Stimulated activated CD4-positive, alpha-beta T cell treated with anti-CD3 and anti-CD28 coated beads, Interleukin-15, amount 100 ng/mL, for 48 hours (primary cell): ENCODE results near the gene SPATA9.

Experiments used
- DNase-seq, 2 donors: peaks; one replicate each; pipeline ENCODE4 v3.0.0-alpha.2; 2020; ENCODE audit warnings: low read depth in 2 of 2

The SPATA9 gene, protein sequence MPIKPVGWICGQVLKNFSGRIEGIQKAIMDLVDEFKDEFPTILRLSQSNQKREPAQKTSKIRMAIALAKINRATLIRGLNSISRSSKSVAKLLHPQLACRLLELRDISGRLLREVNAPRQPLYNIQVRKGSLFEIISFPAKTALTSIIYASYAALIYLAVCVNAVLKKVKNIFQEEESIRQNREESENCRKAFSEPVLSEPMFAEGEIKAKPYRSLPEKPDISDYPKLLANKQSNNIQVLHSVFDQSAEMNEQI

DNA sequence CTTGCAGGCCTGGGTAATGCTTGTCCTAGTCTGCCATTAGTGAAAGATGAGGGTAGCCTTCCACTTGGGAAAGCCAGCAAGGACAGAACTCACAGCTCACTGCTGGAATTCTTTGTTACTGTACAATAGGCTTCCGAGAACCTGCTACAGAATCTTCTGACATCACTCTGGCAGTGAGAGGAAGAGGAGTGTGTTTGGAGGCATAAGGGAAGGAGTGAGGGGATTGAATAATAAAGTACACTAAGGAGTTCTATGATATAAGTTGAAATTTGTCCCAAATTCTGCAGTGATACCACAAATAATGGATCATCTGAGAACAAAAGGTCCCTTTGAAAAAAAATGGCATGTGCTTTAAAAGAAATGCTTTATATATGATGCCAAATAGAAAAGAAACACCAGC lies at the start of gene SPATA9:
TSS of gene SPATA9 (minus strand) at position 101 of the 400 bp plus-strand sequence. CDS start 137 bp downstream, outside the sequence.
- DNase-seq = no peak

GRCh38 chr5:95731571-95732554 lies 49.1 kb upstream of the SPATA9 start:
- no peak for DNase-seq

DNA sequence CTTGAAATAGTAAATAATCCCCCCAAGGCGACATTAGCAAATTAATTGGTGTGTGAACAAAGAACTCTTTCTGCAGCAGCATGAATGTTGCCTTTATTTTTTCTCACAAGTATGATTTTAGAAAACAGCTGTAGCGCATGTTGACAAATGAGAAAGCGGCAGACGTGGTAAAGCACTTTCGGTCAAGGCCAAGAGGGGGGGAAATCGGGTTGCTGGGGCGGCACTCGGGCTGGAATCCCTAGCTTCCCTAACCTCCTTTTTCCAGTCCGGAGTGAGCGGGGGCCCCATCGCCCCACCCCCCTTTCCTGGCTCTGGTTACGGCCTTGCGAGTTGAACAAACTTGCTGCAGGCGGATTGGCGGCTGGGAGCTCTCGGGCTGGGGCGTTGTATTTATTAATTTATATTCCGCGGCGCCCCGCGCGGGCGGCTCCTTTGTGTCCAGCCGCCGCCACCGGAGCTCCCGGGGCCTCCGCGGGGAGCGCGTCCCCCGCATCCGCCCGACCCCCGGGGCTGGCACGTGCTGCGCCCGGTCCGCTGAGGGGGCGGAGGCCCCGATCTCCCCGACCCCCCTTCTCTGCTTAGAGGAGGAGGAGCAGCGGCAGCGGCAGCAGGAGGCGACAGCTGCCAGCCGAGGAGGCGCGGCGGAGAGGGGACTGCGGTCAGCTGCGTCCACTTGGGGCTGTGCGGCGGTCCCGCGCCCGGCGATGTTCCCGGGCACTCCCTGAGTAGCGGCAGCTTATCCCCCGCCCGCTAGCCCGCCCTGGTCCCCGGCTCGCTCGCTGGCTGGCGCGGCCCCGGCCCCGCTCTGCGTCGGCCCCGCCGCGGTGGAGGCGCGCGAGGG lies 48.2 kb upstream of the SPATA9 start, which contains the start of gene RHOBTB3:
TSS of gene RHOBTB3 (plus strand) at position 607 of the 841 bp plus-strand sequence. CDS start 347 bp downstream, outside the sequence.
- DNase-seq = no peak

DNA sequence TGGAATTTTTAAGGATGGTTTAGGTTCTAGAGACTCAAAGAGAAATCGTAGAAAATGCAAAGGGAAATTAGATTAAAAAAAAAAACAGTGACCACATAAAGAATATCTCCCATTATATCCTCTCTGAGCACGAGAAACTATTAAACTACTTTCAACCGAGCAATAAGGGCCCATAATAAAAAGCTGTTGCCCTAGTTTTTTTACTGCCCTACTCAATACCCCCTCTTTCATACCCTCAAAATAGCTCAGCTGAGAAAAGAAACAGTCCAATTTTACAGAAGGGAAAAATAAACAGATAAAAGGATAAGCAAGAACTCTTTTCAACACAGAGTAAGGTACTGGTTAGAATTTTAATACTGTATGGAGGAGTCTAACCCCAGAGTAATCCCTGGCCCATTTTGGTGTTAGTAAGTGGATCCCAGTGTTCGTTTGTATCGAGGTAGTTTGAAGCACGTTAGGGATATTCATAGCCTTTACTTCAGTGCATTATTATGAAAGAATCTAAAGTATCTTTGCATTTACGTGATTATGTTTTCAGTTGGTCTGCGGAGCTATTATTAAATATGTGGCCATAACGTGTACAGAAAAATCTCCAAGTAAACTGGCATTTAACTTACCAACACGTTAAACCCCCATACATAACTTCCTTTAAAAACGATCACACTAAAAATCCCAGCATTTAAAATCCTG lies 47.4 kb upstream of the SPATA9 start:
- DNase-seq = no peak

- DNase-seq = no peak
Observed at GRCh38 chr5:95729115-95730010, 46.6 kb upstream of the SPATA9 start.

- no peak for DNase-seq
Observed at GRCh38 chr5:95728494-95729114, 45.8 kb upstream of the SPATA9 start.

GRCh38 chr5:95727764-95728191 lies 45.0 kb upstream of the SPATA9 start:
- DNase-seq = no peak

- no peak for DNase-seq
Observed at GRCh38 chr5:95726811-95727763, 44.3 kb upstream of the SPATA9 start.

- DNase-seq = no peak
Observed at GRCh38 chr5:95725937-95726810, 43.4 kb upstream of the SPATA9 start.

DNA sequence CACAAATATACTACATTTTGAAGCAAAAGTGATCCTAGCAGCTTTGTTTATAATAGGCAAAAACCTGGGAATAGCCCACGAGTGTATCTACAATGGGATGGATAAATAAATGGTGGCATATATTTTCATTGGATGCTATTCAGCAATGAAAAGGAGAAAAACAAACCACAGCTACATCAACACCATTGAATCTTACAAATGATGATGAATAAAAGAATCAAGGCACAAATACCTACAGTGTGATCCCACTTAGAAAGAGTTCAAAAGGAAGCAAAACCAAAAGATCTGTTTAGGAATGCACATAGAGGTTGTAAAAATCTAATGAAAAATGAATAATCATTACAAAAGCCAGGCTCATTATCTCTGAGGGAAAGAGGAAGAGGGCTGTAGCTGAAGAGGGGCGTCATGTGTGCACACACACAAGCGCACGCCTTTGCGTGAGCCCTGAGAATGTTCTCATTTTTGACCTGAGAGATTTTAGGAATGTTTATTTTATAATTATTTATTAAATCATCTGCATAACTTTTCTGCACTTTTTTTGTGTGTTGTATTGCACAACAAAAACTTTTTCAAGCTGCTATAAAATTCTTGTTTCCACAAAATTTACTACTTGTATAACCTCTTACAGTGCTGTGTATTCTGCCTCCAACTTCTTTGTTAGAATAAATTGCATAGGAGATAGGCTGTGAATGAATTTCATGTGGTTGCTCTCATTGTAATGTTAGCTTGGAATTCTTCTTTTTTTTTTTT lies 42.5 kb upstream of the SPATA9 start:
- no peak for DNase-seq

DNA sequence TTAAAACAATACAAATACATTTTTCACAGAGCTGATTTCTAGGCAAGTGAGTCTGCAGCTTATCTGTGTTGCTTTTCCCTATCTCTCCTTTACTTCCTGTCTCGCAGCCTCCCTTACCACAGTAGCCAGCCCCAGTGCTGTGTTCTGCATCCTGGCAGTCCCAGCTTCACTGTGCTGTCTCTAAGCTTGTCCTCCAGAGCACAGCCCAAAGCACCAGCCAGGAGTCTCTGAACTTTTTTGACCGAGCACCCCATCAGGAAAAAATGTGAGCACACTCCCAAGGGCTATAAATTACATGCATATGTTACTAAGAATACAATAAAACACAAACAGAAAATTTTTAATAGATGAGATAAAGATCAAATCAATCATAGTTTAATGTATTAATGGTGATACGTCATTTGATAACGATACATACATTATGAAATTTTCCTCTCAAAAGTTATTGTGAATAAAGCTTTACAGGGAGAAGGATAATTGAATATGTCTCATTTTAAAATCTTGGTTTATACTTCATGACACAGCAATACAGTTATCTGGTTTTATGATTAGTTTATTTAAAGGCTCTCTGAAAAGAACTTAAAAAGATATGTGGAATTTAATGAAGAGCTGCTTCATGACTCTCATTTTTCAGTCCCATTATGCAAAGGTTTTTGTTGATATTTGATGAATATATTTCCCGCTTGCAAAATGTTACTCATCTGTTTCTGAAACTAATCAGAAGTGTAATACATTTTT lies 41.0 kb upstream of the SPATA9 start:
- no peak for DNase-seq

DNA sequence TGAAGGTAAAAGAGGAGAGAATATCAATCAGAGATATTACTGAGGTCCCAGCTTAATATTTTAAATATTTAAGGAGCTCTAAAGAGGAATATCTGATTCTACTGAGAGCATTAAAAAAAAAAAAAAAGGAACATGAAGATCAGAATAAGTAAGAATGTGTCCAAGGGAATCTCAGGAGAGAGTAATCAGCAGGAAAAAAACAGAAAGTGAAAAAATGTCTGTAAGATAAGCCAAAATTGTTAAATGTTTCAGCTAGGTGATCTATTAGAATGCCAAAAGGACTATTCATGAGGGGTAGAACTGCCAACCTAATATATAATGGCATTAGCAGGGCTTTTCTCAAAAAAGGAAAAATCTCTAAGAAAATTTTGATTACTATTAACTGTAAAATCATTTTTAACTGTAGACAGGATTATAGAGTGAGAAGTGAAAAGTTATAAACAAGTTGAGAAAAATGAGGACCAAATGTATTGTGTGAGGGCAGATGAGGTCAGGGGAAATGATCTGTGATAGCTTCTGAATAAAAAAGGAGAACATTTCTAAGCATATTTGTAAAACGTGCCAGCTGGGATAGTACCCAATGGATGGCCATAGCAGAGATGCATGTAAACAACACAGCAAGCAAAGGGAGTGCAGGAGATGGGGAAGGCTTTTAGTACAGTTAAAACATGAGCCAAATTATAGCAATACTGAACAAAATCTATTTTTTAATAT lies 38.9 kb upstream of the SPATA9 start:
- DNase-seq = no peak

GRCh38 chr5:95720094-95720786 lies 37.4 kb upstream of the SPATA9 start:
- no peak for DNase-seq

- DNase-seq = no peak
Observed at GRCh38 chr5:95718738-95719137, 35.9 kb upstream of the SPATA9 start.

DNA sequence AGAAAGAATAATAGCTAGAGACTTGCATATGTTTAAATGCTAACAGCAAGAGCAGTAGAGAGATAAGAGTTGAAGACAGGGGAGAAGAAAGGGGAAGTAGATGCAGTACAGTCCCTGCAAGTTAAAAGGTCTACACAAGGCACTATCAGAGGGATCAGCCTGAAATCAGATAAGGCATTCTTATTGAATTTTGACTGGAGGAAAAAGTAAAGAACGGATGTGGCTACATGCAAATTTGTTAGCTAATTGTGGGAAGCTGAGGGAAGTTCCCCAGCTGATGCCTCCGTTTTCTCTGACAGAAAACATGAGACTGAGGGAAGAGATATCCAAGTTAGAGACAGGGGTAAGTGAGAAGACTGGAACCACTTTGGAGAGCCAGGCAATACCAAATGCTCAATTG lies 35.4 kb upstream of the SPATA9 start:
- no peak for DNase-seq
